GM12878 (cell line): Measurements from ENCODE around the gene SULT1A3. TPM values are rescaled to one million over a fixed set of nuclear protein-coding genes. Genes with fewer than 3 reads are reported as not detected.
"Not testable (repeated sequence)": the region's sequence is repeated elsewhere in the genome, so short reads cannot be mapped to it uniquely, and the experiment has no call there.

Source experiments
- ATAC-seq: fragments of 200-7000 bp; cut with Tn5 transposase; 3 replicates; pipeline ENCODE4 v1.9.1; 2020; ENCODE audit warnings: mild to moderate bottlenecking, moderate library complexity
- BruUV-seq: library from RNA; stranded (reverse); fragments of 400-500 nt; replicated peaks from 2 replicates; lab custom pipeline; 2021; lab: Mats Ljungman, UMichigan
- CTCF ChIA-PET: fragments of 300-600 bp; sonication (Branson Sonifier 250); formaldehyde crosslinking; extraction: SDS; loops from one replicate; lab custom pipeline; 2021; ENCODE audit warnings: inconsistent platforms; lab: Yijun Ruan, JAX
- POLR2A ChIA-PET: fragments of 350-600 bp; formaldehyde crosslinking; extraction: SDS; loops from one replicate; lab custom pipeline; 2021; ENCODE audit warnings: inconsistent platforms; lab: Charles Lee
- RAD21 ChIA-PET: fragments of 300-600 bp; sonication (Branson Sonifier 250); formaldehyde crosslinking; loops from one replicate; lab custom pipeline; 2023; ENCODE audit warnings: antibody characterized with exemption; ENCODE audit not compliant: unreplicated experiment; lab: Charles Lee
- SMC1A ChIA-PET: fragments of 300-600 bp; sonication (Branson Sonifier 250); formaldehyde crosslinking; loops from one replicate; lab custom pipeline; 2023; ENCODE audit not compliant: unreplicated experiment, uncharacterized antibody; lab: Charles Lee
- DNase-seq: peaks from one replicate; pipeline ENCODE4 v3.0.0-alpha.2; 2011; ENCODE audit warnings: low read depth, low spot score
- FAIRE-seq: peaks from 3 replicates; lab custom pipeline; 2011; peaks lifted over from hg19 to GRCh38; lab: Jason Lieb, UNC
- H2AFZ ChIP-seq: 2 replicates; pipeline ENCODE4 v1.6.0; 2011; ENCODE audit warnings: low read depth, low read length, control low read depth; ENCODE audit not compliant: control insufficient read depth
- H3K27ac ChIP-seq: 2 replicates; pipeline ENCODE4 v1.5.1; 2011; ENCODE audit warnings: control low read depth; ENCODE audit not compliant: control insufficient read depth, insufficient read depth
- H3K27me3 ChIP-seq, 2 experiments: replicated peaks in 1 of 2; 2 replicates each; pipeline versions ENCODE4 v1.6.0 to v1.6.1; 2011; ENCODE audit warnings: low read length in 1 of 2; ENCODE audit not compliant: control insufficient read depth in 2 of 2, insufficient read depth in 2 of 2
- H3K36me3 ChIP-seq, 2 experiments: 2 replicates each; pipeline ENCODE4 v1.5.1; 2011; ENCODE audit warnings: low read length in 1 of 2; ENCODE audit not compliant: control insufficient read depth in 2 of 2, insufficient read depth in 2 of 2
- H3K4me1 ChIP-seq: 2 replicates; pipeline ENCODE4 v1.6.1; 2011; ENCODE audit warnings: mild to moderate bottlenecking, low read length, moderate library complexity, mixed read lengths; ENCODE audit not compliant: control insufficient read depth, insufficient read depth
- H3K4me2 ChIP-seq: 2 replicates; pipeline ENCODE4 v1.6.0; 2011; ENCODE audit warnings: control low read depth; ENCODE audit not compliant: control insufficient read depth, insufficient read depth
- H3K4me3 ChIP-seq: fragments of 200-600 bp; sonication (generic); 2 replicates; pipeline ENCODE4 v1.5.1; 2016
- H3K79me2 ChIP-seq: 2 replicates; pipeline ENCODE4 v1.6.0; 2011; ENCODE audit warnings: low read length; ENCODE audit not compliant: control insufficient read depth, insufficient read depth
- H3K9ac ChIP-seq: 2 replicates; pipeline ENCODE4 v1.8.0; 2011; ENCODE audit warnings: low read length, control low read depth, mixed read lengths; ENCODE audit not compliant: control insufficient read depth, insufficient read depth
- H3K9me3 ChIP-seq: replicated peaks from 3 replicates; pipeline ENCODE4 v1.5.1; 2011; ENCODE audit warnings: mild to moderate bottlenecking, low read length; ENCODE audit not compliant: control insufficient read depth, insufficient read depth
- H4K20me1 ChIP-seq: 2 replicates; pipeline ENCODE4 v1.6.0; 2011; ENCODE audit not compliant: control insufficient read depth, insufficient read depth
- E4F1 ChIP-seq: fragments of 450-650 bp; IDR thresholded peaks from 2 replicates; pipeline ENCODE4 v1.6.1; 2018; ENCODE audit warnings: borderline replicate concordance, mild to moderate bottlenecking; ENCODE audit not compliant: partially characterized antibody
- ETV6 ChIP-seq, 2 experiments: fragments of 450-650 bp in 1 of 2; IDR thresholded peaks in 1 of 2; conservative IDR thresholded peaks in 1 of 2; 2 replicates each; pipeline ENCODE4 v1.6.1; 2014; ENCODE audit warnings: antibody characterized with exemption in 1 of 2, borderline replicate concordance in 1 of 2, low read depth in 1 of 2, mild to moderate bottlenecking in 1 of 2, moderate library complexity in 1 of 2
- PBX3 ChIP-seq: IDR thresholded peaks from 2 replicates; pipeline ENCODE4 v1.6.1; 2011; ENCODE audit warnings: mild to moderate bottlenecking, low read depth, low read length, moderate library complexity; ENCODE audit not compliant: insufficient replicate concordance
- WGBS: methylation state at CpG from one replicate; pipeline ENCODE4 v1.1.6; 2016; ENCODE audit warnings: low lambda C conversion rate; ENCODE audit not compliant: insufficient replicate concordance, insufficient coverage; ENCODE audit errors: missing lambda C conversion rate; 5-methylcytosine and 5-hydroxymethylcytosine counted together
- in situ Hi-C: fragments of 300-500 bp; cut with MboI; formaldehyde crosslinking; loops from 9 replicates; pipeline ENCODE4 v1.14.3; 2018; ENCODE audit warnings: mixed read lengths
- intact Hi-C: fragments of 100-400 bp; cut with micrococcal nuclease; formaldehyde crosslinking; loops from one replicate; pipeline ENCODE4 v1.14.2; 2022; ENCODE audit not compliant: unreplicated experiment
- polyA plus RNA-seq, 11 experiments: library from polyadenylated mRNA; depleted of rRNA in 4 of 11; unstranded in 6 of 11; stranded (reverse) in 5 of 11; fragments of >200 nt; fragmentation: Nextera tagmentation in 4 of 11; fragmentation: Illumina TruSeq in 1 of 11; extraction: Ambion mirVana in 4 of 11; extraction: Trizol in 1 of 11; gene quantifications; 1 replicate in 1 of 11; 2 replicates in 10 of 11; pipeline versions ENCODE4 v1.2.1 to v1.2.3, GENCODE V29; 2011 to 2016; ENCODE audit warnings: inconsistent platforms in 2 of 11, missing spikeins in 2 of 11, low read depth in 1 of 11
- total RNA-seq, 4 experiments: library from RNA; depleted of rRNA in 3 of 4; stranded (reverse); fragments of >200 nt in 3 of 4; fragmentation: Illumina TruSeq in 1 of 4; extraction: Trizol in 1 of 4; gene quantifications; 2 replicates each; pipeline versions ENCODE4 v1.2.1 to v1.2.3, GENCODE V29; 2013 to 2021
- TF ChIP-seq, protein P1 (sequence below): fragments of 450-650 bp; IDR thresholded peaks from 2 replicates; pipeline ENCODE4 v1.6.1; 2017; ENCODE audit warnings: mild to moderate bottlenecking, moderate library complexity

SULT1A3 gene
- total and polyA plus RNA-seq, 10 of the 15 experiments (the other 5 are each of a cell fraction or from before 2014, with no cell fraction given), result 3.3 to 15.8 (median 6.2) TPM

DNA sequence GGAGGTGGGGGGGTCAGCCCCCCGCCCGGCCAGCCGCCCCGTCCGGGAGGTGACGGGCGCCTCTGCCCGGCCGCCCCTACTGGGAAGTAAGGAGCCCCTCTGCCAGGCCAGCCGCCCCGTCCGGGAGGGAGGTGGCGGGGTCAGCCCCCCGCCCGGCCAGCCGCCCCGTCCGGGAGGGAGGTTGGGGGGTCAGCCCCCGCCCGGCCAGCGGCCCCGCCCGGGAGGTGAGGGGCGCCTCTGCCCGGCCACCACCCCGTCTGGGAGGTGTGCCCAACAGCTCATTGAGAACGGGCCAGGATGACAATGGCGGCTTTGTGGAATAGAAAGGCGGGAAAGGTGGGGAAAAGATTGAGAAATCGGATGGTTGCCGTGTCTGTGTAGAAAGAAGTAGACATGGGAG is 28.9 kb upstream of the SULT1A3 start:
- ATAC-seq, intact Hi-C loops, H3K9me3 ChIP-seq, H3K27me3 ChIP-seq, BruUV-seq, H2AFZ ChIP-seq, H3K9ac ChIP-seq, H3K27ac ChIP-seq, H3K4me3 ChIP-seq, RAD21 ChIA-PET, H3K4me2 ChIP-seq, SMC1A ChIA-PET, H3K79me2 ChIP-seq, in situ Hi-C loops, DNase-seq, POLR2A ChIA-PET, H4K20me1 ChIP-seq, CTCF ChIA-PET, FAIRE-seq, H3K36me3 ChIP-seq: not testable (repeated sequence)
- WGBS, result 75% methylated on average over 12 of the region's 31 CpGs
- H3K4me1 ChIP-seq, result peaks cover 19% of the 10 kb centered on the region

DNA sequence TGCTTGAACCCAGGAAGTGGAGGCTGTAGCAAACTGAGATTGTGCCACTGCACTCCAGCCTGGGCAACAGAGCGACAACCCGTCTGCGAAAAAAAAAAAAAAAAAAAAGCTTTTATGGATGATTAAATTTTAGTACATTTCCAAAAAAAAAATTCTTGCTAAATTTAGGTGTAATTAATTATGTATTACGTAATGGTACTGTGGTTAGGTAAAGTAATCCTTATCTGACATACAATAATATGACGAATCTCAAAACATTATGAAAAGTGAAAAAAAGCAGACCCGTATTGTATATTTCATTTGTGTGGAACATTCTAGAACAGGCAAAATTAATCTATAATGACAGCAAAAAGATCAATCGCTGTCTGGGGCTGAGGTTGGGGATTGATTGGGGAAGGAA is 26.0 kb upstream of the SULT1A3 start:
- no TSS peak for BruUV-seq
- ChIA-PET POLR2A (interaction anchor here (0.6 kb wide), 1 partner anchor 520 kb away, joined by 4 read pairs; no protein-coding TSS in a partner anchor), RAD21 (no interaction called here), CTCF (interaction anchor here (0.6 to 1.2 kb wide), 2 partner anchors 12 to 61 kb away, joined by 3 read pairs; no protein-coding TSS in a partner anchor), SMC1A (no interaction called here)
- ATAC-seq, result no peak
- Histone ChIP-seq H3K4me3 (no peak overlapping the region), H3K79me2 (no peaks in the 10 kb centered on the region), H3K9me3 (no peaks in the 10 kb centered on the region), H3K27me3 (no peaks in the 10 kb centered on the region), H2AFZ (no peak overlapping the region), H3K4me2 (no peak overlapping the region), H3K9ac (no peak overlapping the region), H3K27ac (no peak overlapping the region), H3K4me1 (no peaks in the 10 kb centered on the region), H3K36me3 (no peaks in the 10 kb centered on the region), H4K20me1 (no peaks in the 10 kb centered on the region)
- WGBS, result 68% methylated on average over 7 of the region's 7 CpGs
- no peak for FAIRE-seq
- in situ Hi-C loops (no loop called here), intact Hi-C loops (no loop called here)
- DNase-seq, result no peak
- TF ChIP-seq E4F1, result no peak
- no peak for TF ChIP-seq ETV6 (conservative IDR thresholded peaks at IDR 0.05 in 1 of 2, IDR thresholded peaks at IDR 0.05 in 1 of 2; ENCODE audit: borderline replicate concordance in 1 of 2, low read depth in 1 of 2)
- TF ChIP-seq, protein P1, sequence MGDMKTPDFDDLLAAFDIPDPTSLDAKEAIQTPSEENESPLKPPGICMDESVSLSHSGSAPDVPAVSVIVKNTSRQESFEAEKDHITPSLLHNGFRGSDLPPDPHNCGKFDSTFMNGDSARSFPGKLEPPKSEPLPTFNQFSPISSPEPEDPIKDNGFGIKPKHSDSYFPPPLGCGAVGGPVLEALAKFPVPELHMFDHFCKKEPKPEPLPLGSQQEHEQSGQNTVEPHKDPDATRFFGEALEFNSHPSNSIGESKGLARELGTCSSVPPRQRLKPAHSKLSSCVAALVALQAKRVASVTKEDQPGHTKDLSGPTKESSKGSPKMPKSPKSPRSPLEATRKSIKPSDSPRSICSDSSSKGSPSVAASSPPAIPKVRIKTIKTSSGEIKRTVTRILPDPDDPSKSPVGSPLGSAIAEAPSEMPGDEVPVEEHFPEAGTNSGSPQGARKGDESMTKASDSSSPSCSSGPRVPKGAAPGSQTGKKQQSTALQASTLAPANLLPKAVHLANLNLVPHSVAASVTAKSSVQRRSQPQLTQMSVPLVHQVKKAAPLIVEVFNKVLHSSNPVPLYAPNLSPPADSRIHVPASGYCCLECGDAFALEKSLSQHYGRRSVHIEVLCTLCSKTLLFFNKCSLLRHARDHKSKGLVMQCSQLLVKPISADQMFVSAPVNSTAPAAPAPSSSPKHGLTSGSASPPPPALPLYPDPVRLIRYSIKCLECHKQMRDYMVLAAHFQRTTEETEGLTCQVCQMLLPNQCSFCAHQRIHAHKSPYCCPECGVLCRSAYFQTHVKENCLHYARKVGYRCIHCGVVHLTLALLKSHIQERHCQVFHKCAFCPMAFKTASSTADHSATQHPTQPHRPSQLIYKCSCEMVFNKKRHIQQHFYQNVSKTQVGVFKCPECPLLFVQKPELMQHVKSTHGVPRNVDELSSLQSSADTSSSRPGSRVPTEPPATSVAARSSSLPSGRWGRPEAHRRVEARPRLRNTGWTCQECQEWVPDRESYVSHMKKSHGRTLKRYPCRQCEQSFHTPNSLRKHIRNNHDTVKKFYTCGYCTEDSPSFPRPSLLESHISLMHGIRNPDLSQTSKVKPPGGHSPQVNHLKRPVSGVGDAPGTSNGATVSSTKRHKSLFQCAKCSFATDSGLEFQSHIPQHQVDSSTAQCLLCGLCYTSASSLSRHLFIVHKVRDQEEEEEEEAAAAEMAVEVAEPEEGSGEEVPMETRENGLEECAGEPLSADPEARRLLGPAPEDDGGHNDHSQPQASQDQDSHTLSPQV, result no peak
- TF ChIP-seq PBX3, result no peak
